GM19397 (cell line): ENCODE data around the gene TNIK.

Experiments used
- ATAC-seq: cut with Tn5 transposase; IDR thresholded peaks from one replicate; pipeline ENCODE4 v1.9.1; 2021; ENCODE audit warnings: mild to moderate bottlenecking, moderate library complexity; ENCODE audit not compliant: unreplicated experiment

The TNIK gene

DNA sequence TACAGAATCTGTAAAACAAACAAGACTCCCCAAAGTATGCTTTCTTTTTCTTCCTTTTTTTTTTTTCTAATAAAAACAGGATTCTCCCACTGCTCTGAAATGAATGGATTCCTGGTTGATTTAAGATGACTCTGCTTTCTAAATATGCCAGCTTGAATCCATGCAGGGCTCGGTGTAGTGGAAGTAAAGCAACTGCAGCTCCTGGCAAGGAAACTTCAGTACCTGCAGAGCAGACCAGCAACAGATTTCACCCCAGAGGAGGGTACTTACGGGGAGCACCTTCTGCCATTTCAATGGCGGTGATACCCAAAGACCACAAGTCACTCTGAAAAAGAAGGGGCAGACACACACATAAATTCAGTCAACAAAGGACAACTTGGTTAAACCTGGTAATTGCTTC is 283.1 kb downstream of the TNIK start:
- no peak for ATAC-seq

DNA sequence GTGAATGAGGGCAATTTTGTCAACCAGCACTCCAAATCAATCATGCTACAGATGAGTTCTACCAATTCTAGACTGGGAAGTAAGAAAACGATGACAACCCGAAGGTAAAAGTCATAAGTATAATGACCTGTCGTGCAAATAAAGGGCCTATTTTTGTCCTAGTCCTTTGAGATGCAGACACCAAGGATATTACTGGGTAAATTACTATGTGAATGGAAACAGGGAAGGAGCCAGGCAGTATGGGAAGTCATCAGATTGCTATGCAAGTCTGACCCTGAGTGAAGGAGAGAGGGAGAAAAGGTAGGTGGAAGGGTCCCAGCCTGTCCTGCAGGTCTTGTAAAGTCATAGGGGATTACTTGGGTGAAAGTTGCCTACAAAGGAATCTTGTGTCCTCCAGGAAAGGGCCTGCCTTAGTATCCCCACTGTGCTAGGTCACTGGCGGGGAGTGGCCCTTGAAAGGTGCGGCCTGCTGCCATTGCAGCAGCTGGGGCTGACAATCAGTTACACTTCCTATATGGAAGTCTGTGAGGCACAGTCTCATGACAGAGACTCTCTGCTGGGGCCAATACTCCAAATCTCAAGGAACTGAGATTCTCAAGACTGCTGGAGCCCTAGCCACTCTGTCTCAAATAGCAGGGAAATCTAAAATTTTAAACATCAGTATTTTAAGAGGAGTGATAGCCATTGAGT is 283.8 kb downstream of the TNIK start:
- ATAC-seq = no peak

DNA sequence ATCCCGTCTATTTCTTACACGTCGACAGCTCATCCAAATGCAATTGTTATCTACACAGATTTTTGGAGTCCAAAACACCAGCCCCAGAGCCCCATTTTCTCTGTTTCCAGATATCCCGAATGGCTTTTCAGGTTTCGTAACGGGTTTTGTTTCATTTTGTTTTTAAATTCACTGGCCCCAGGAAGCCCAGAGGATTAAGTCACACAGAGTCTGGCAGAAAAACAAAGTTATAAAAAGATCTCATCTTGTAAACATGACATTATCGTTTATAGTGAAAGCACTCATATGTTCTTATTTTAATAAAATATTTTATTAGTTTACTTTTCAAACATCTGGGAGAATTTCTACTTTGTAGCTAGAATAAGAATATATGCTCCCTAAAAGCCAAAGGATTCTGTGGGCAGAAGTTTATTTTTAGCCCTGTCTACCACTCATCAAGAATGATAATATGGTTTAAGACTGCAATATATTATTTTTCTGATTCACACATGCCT is 284.4 kb downstream of the TNIK start:
- ATAC-seq = no peak

DNA sequence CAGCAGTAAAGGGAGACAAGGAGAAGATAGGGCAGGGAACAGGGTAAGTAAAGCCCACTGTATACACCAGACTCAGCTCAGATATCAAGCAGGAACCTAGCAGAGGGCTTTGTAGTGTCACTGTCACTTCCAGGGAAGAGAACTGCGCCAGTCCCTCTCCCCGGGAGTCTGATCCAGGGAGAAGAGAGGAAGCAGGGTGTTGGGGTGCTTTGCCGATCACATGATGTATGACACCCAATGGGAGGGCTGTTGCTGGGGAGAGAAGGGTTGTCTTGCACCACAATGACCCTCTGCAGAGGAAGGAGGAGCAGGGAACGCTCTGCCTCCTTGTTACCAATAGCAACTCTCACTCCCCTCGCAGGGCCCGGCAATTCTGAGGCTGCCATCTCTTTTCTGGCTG is 286.5 kb downstream of the TNIK start:
- no peak for ATAC-seq

DNA sequence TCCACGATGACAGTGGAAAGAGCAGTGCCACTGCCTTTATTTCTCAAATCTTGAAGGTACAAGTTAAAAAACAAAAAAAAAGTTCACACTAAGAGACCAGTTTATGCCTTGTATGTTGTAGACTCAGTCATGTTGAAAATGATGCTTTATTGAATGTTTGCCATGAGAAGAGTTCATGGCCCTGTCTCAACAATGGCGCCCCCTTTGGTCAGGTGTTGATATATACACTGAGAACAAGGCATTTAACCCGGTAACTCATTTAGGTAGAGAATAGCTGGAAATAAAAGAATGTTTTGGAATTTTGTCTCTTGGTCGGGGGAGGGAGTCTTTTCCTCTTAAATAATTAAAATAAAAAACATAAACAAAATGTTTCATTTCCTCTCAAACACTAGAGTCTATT is 288.1 kb downstream of the TNIK start:
- no peak for ATAC-seq

DNA sequence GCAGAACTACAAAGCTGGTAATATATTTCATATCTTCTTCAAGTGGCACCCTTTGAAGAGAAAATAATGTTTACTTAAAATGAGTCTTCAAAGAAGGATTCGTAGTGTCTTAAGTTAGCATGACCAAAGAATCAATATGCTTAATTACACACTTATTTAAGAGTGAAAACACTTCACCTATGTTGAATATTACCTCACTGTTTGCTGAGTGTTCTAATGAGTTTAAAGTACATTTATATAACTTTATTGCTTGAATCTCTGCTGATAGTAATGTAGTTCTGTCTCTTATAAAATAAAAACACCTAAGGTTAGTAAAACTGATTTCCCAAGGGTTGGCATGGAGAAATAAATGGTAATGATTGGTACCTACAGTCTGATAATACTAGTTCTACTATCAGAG is 290.3 kb downstream of the TNIK start:
- no peak for ATAC-seq

DNA sequence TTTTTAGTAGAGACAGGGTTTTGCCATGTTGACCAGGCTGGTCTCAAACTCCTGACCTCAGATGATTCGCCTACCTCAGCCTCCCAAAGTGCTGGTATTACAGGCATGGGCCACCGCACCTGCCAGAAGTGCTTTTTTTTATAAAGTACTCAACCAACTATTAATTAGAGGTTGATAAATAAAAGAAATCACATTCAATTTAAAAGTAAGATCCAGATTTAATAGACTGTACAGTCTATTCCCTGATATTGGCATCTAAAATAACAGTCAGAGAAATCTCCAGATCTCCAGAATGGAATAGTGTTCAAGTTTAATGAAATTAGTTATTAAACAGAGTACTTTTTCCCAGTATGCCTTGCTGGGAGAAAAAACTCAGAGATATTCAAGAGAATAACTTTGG is 290.8 kb downstream of the TNIK start:
- no peak for ATAC-seq

DNA sequence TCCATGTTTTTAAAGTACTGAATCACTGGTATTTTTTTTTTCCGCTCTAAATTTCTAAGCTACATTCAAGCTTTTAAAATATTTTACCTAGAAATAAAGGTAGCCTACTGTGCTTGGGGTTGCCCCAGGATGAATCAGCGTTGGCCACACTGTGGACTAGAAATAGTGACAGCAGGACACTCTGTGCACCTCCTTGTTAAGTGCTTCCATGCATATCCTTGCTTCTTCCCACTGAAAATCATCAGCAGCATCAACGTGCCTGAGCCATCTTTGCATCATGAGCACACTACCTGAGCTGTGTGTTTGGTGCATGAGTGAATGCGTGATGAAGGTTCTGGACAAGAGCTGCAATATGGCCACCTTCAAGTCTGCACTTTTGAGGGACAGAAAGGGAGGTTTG is 291.7 kb downstream of the TNIK start:
- ATAC-seq = no peak

DNA sequence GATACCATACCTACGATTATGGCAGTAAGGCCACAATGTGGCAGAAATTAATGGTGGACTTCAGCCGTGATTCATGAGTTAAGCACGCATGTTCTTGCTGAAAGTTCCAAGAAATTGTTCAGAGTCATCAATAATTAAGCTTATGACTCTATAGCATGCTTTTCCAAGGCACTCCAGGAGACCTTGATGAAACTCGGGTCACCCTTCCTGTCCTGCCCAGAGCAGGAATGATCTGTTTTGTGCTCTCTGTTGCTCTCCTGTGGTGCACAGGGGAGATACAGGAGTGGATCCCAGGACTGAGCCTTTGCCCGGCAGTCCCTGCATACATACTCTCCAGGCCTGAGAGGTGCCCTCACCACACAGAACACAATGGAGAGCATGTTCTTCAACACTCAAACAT is 292.1 kb downstream of the TNIK start:
- no peak for ATAC-seq

DNA sequence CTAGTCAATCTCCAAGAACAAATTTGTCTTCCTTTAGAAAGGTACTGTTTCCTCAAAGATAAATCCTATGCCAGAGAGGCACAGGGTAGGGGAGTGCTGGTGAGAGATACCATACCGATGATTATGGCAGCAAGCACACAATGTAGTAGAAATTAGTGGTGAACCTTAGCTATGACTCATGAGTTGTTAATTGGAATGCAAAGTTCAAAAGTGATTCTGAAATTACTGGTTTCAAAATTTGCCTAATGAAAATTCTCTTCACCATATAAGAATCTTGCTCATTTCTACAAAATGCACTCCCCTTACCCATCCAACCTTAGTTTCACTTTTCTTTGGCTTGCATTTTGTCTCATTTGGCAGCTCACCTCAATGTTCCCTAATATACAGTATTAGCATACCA is 294.2 kb downstream of the TNIK start:
- no peak for ATAC-seq

DNA sequence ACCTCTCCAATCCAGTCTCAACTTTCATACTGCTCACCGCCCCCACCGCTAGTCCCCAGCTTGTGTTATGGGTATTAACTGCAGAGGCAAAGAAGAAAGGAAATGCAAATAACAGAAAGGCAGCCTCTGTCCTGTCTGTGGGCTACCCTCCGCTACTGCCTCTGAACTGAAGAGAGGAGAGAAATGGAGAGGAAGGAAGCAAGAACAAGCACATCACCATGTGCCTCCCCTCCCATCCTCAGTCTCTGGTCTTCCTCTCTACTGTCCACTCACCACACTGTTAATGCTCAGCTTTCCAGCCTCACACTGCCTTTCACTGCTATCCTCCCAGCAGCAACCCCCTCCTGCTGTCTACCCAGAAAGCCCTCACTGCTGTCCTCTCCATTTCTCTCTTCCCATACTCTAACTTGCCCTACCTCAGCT is 294.7 kb downstream of the TNIK start:
- ATAC-seq = no peak

DNA sequence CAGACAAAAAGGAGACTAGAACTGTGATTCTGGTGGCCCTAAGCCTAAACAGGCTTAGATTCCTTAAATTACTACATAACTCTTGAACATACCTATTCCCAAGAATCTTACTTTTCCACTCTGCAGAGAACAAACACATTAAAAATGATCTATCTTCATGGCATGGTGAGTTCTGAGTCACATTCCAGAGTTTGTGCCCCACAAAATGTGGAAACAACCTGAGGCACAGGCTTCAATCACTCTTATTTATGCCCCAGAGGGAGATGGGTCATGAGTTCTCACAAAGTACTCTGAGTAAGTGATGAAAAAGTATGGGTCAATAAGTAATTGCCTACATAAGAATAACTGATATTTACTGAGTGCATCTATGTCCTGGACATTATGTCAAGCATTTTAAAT is 296.1 kb downstream of the TNIK start:
- ATAC-seq = no peak

DNA sequence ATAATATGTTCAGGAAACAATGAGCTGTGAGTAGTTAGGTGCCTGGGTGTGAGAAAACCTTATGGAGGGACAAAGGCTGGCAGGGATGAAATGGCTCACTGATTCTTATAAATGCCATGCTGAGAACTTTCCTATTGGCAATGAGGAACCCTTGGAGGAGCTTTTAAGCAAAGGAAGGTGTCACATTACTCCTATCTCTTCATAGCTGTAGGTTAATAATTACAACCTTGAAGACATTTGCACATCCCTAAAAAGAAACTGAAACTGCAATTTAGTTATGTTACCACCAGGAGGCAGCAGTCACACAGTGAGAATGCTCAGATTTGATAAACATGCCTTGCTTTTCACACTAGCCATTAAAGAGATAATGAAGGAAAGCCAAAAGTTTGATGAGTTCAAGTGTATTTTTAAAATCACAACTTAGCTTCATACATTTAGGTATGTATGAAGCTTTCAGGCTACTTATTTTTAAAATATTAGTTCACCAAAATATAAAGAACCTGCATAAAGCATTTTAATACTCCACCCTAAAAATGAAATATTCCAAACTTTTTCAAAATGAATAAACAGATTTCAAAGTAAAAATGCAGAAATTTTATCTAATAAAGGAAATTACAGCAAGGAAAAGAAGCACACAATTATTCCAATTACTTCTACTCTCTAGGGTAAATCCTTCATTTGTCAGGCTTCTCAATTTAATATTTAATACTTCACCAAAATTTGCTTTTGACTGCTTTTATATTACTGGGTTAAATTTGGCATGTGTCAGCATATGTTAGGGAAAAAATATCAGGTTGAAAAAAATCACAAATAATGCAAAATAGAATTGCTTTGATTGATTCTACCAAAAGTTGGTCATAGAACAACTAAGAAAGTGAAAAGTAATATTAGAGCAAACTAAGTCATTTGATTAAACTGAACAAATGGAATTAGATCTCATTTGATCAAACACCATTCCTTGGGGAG is 296.8 kb downstream of the TNIK start:
- ATAC-seq = no peak

DNA sequence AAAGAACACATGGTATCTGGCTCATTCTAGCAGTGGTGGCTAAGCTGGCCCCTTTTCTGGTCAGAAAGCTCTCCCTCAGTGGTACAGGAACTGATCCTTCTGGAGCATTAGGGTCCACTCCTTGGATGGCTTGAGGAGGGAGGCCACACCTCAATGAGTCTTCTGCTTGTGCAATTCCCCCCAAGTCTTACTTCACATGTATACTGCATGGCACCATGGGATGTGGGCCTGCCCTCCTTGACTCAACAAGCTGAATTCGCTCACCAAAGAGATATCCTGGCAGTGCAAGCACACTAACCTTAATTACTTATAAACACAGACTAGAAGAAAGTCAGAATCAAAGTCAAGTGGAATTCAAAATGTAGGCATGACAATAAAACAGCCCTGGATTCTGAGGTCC is 299.9 kb downstream of the TNIK start:
- ATAC-seq = no peak

DNA sequence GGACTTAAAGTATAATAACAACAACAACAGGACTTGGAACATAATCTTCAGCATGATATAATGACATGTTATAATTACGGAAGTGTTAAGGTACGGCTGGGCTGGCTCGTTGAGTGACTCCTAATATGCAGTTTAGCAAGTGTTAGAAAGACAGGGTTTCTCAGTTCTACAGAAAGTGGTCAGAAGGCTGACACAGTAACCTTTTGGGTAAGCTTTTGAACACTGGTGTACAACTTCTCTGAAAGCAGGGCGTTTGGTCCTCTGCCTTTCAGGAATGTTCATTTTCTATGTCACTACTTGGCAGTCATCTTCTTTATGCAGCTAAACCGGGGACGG is 300.4 kb downstream of the TNIK start:
- ATAC-seq = no peak

DNA sequence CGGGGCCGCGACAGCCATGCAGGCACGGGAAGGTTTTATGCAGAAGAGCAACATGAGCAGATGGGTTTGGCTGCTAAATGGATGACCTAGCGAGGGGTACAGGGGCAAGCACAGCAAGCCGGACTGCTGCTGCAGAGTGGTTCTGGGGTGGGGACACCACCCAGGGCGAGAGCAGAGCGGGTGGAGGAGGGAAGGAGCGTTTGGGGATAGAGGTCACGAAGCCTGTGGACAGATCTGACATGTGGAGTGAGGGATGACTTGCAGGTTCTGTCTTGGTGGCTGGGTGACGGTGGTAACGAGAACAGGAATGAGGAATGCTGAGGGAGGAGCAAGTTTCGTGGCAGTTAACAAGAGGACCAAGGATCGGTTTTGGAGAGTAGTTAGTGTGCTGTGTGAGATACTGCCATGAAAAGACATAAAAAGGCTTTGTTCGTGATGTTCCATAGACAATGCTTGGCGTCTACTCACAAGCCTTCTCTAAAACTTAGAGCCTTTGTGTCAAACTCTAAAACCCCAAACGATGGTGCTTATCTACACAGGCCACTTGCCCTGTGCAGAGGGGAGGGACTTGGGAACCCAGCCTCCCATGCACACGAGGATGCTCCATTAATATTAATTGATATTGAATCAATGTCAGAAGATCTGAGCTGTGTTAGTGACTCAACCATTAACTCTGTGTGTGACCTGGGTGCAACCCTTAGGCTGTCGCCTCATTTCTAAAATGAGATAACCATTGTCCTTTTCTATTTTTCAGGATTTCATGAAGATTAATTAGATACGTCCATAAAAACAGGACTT is 301.0 kb downstream of the TNIK start:
- no peak for ATAC-seq

DNA sequence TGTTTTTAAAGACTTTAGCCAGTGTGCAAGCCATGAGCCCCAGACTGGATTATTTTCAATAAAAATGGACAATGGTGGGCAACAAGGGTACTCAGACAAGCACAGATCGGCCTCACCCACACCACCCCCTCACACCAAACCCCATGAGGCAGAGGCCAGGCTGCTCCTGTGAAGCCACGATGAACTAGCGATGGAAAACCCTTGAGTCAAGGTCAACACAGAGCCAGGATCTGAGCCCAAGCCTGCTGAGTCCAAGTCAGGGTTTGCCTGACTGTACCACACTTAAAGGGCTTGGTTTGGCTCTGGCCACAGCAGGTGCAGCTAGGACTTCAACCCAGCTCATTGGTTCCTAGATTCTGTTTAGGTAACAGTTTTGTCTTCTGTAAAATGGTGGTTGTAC is 302.2 kb downstream of the TNIK start:
- no peak for ATAC-seq

DNA sequence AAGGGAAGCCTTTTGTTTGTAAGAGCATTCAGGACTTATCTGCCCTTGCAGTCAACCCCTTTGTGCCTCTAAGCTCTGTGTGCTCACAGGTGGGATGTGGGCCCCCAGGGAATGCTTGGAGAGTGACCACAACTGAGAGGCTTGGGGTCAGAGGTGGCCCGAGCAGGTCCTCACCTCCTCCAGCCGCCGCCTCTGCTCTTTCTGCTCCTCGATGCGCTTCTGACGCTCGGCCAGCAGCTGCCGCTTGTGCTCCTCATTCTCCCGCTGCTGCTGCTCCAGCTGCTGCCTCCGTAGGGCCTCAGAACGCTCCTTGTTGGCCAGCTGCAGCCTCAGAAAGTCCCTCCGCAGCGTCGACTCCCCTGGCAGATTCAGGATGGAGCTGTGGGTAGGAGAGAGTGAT is 302.9 kb downstream of the TNIK start:
- ATAC-seq = no peak

DNA sequence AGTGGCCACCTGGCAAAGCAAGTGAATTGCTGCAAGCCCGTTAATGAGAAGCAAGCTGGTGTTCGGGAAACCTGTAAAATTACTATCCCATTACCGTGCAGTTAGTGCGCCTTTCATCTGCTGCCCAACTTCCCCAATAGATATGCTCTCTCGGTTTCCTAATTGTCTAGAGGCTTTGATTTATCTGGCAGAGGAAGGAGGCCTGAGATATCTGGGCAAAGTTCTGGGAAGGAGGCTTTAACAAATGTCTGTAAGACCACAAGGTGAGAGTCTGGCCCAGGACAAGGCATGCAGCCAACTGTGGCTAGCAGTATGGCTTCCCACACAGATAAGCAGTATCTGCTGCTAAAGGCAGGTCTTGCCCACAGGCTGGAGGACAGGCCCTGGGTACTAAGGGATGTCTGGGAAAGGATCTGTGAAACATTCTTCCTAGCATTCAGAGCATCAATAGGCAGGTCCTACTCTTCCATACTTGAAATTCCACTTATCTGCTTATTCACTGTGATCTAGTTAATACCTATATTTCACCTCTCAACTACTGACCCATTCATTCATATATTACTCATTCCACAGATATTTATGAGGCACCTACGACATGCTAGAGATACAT is 303.7 kb downstream of the TNIK start:
- no peak for ATAC-seq

DNA sequence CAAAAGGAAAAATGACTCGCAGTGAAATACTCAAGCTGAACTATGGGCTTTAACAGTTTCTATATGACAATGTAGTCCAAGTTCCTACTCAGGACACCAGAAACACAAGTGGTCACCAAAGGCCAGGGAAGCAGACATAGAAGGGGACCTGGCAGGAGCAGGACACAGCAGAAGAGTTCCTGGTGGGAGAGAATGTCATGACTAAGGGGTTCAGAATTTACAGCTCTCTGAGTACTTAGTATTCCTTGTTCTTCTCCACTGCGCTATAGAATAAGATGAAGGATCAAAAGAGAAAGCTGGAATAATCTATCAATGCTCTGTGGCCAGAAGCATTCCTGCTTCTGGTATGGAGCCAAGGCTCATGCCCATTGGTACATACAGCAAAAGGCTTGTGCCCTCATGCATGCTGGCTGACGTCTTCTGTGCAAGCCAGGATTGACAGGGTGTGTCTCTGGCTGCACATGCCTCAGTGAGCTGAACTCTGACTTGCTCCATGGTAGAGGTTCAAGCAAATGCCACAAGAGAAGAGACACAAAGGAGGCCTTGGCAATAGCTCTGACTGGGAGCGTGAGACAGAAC is 305.0 kb downstream of the TNIK start:
- no peak for ATAC-seq

DNA sequence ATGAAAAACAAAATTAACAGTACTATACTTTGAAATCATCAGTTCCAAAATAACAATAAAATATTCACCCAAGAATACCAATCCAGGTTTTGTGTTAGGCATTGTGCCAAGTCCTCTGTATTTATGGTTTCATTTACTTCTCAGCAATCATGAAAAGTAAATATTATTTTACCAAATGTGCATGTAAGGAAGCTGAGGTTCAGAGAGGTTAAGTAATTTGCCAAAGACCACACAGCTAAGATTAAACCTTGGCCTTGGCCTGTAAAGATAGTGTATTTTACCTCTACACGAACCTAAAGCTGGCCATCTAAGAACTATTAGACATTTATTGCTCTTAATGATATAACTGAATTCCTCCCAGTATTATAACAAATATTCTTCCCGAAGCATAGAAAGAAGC is 309.3 kb downstream of the TNIK start:
- no peak for ATAC-seq
